ENCODE data around the gene CACNA2D4.

DNA sequence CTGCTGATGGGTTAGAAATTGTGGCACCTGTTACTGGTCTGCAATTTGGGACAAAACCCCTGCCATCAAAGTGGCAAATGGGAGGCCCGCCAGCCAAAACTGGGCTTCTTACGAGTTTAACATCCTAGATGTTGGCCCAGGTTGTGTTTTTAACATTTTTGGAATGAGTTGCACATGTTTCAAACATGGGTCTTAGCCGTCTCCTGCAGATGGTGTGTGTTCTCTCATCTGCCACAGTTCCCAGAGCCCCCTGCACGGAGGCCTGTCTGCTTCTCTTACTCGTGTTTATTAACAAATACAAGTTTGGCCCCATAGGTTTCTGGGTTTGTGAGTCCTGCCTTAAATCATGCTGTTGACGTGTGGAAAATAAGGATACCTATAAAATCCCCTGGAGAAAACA is 46.5 kb downstream of the CACNA2D4 start:
- TF ChIP-seq, protein P1, sequence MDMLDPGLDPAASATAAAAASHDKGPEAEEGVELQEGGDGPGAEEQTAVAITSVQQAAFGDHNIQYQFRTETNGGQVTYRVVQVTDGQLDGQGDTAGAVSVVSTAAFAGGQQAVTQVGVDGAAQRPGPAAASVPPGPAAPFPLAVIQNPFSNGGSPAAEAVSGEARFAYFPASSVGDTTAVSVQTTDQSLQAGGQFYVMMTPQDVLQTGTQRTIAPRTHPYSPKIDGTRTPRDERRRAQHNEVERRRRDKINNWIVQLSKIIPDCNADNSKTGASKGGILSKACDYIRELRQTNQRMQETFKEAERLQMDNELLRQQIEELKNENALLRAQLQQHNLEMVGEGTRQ (IDR thresholded peaks at IDR 0.05; ENCODE audit: low read depth, low read length), result no peak
- TF ChIP-seq, protein P1 (CRISPR knock-in tag; IDR thresholded peaks at IDR 0.05; ENCODE audit: borderline replicate concordance), result no peak
- TF ChIP-seq SUZ12 (IDR thresholded peaks at IDR 0.05; ENCODE audit: low read depth, low read length), result no peak
- no peak for TF ChIP-seq KAT7 (CRISPR knock-in tag; IDR thresholded peaks at IDR 0.05; ENCODE audit: borderline replicate concordance)
- no peak for TF ChIP-seq POLR2AphosphoS5 (IDR thresholded peaks at IDR 0.05; ENCODE audit: low read depth, low read length)
- TF ChIP-seq, protein P2, sequence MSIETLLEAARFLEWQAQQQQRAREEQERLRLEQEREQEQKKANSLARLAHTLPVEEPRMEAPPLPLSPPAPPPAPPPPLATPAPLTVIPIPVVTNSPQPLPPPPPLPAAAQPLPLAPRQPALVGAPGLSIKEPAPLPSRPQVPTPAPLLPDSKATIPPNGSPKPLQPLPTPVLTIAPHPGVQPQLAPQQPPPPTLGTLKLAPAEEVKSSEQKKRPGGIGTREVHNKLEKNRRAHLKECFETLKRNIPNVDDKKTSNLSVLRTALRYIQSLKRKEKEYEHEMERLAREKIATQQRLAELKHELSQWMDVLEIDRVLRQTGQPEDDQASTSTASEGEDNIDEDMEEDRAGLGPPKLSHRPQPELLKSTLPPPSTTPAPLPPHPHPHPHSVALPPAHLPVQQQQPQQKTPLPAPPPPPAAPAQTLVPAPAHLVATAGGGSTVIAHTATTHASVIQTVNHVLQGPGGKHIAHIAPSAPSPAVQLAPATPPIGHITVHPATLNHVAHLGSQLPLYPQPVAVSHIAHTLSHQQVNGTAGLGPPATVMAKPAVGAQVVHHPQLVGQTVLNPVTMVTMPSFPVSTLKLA (IDR thresholded peaks at IDR 0.05), result no peak
- no peak for TF ChIP-seq ZBTB7B (CRISPR knock-in tag; IDR thresholded peaks at IDR 0.05)
- TF ChIP-seq ZNF274 (CRISPR knock-in tag; IDR thresholded peaks at IDR 0.05), result no peak
- no peak for TF ChIP-seq HNRNPK (IDR thresholded peaks at IDR 0.05; ENCODE audit: low read depth, low read length, poor library complexity, severe bottlenecking)
- TF ChIP-seq, protein P3, sequence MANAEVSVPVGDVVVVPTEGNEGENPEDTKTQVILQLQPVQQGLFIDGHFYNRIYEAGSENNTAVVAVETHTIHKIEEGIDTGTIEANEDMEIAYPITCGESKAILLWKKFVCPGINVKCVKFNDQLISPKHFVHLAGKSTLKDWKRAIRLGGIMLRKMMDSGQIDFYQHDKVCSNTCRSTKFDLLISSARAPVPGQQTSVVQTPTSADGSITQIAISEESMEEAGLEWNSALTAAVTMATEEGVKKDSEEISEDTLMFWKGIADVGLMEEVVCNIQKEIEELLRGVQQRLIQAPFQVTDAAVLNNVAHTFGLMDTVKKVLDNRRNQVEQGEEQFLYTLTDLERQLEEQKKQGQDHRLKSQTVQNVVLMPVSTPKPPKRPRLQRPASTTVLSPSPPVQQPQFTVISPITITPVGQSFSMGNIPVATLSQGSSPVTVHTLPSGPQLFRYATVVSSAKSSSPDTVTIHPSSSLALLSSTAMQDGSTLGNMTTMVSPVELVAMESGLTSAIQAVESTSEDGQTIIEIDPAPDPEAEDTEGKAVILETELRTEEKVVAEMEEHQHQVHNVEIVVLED (CRISPR knock-in tag; IDR thresholded peaks at IDR 0.05; ENCODE audit: borderline replicate concordance), result no peak
- TF ChIP-seq RAD21 (CRISPR knock-in tag; IDR thresholded peaks at IDR 0.05), result no peak
